Activated naive CD8-positive, alpha-beta T cell (primary cell): ENCODE data around the gene BID.
A peak's percentile ranks its signal among the peaks of the same experiment; 100 is the strongest.
"Not testable (repeated sequence)": the region's sequence is repeated elsewhere in the genome, so short reads cannot be mapped to it uniquely, and the experiment has no call there.

ENCODE experiments used
- H3K27ac Mint-ChIP-seq: one replicate; pipeline ENCODE4 v1.8.0; 2021; ENCODE audit warnings: mixed read lengths
- H3K27me3 Mint-ChIP-seq: one replicate; pipeline ENCODE4 v1.8.0; 2021; ENCODE audit warnings: mixed read lengths
- H3K36me3 Mint-ChIP-seq: one replicate; pipeline ENCODE4 v1.8.0; 2021; ENCODE audit warnings: mixed read lengths
- H3K4me1 Mint-ChIP-seq: one replicate; pipeline ENCODE4 v1.8.0; 2021; ENCODE audit warnings: low read depth, mixed read lengths
- H3K4me3 Mint-ChIP-seq: one replicate; pipeline ENCODE4 v1.8.0; 2021; ENCODE audit warnings: mild to moderate bottlenecking, mixed read lengths
- H3K9me3 Mint-ChIP-seq: one replicate; pipeline ENCODE4 v1.8.0; 2021; ENCODE audit warnings: low read depth, mixed read lengths

BID gene

GRCh38 chr22:17772249-17772957, 1.9 kb downstream of the BID start:
- Mint-ChIP-seq H3K36me3 (peaks cover 2% of the 10 kb centered on the region), H3K4me1 (peaks cover 65% of the 10 kb centered on the region), H3K9me3 (no peaks in the 10 kb centered on the region), H3K27ac (peak overlapping the region; percentile 19), H3K27me3 (no peaks in the 10 kb centered on the region), H3K4me3 (peak overlapping the region; percentile 84)

- Mint-ChIP-seq H3K4me1 (peaks cover 56% of the 10 kb centered on the region), H3K9me3 (no peaks in the 10 kb centered on the region), H3K27me3 (no peaks in the 10 kb centered on the region), H3K4me3 (peak overlapping the region; percentile 23), H3K27ac (peak overlapping the region; percentile 64), H3K36me3 (peaks cover 2% of the 10 kb centered on the region)
These were observed 3.8 kb downstream of the BID start for GRCh38 chr22:17770180-17771077.

GRCh38 chr22:17769716-17770082, 4.6 kb downstream of the BID start:
- H3K27ac Mint-ChIP-seq: no peak overlapping the region
- H3K36me3 Mint-ChIP-seq: peaks cover 2% of the 10 kb centered on the region
- H3K4me1 Mint-ChIP-seq: peaks cover 56% of the 10 kb centered on the region

GRCh38 chr22:17769013-17769715, 5.1 kb downstream of the BID start:
- Mint-ChIP-seq H3K36me3 (peaks cover 2% of the 10 kb centered on the region), H3K4me1 (peaks cover 61% of the 10 kb centered on the region), H3K27ac (no peak overlapping the region), H3K27me3 (no peaks in the 10 kb centered on the region), H3K9me3 (no peaks in the 10 kb centered on the region), H3K4me3 (no peak overlapping the region)

More at GRCh38 chr22:17769716-17770082, 4.6 kb downstream of the BID start:
- Mint-ChIP-seq H3K4me3 (no peak overlapping the region), H3K27me3 (no peaks in the 10 kb centered on the region), H3K9me3 (no peaks in the 10 kb centered on the region)

- Mint-ChIP-seq H3K9me3 (no peaks in the 10 kb centered on the region), H3K27me3 (no peaks in the 10 kb centered on the region), H3K4me1 (peaks cover 54% of the 10 kb centered on the region), H3K36me3 (peaks cover 2% of the 10 kb centered on the region), H3K4me3 (peak overlapping the region; percentile 78), H3K27ac (peak overlapping the region; percentile 85)
These were observed 6.8 kb downstream of the BID start for GRCh38 chr22:17767233-17768065.

- not testable (repeated sequence) for H3K27ac Mint-ChIP-seq, H3K36me3 Mint-ChIP-seq, H3K9me3 Mint-ChIP-seq, H3K4me3 Mint-ChIP-seq, H3K27me3 Mint-ChIP-seq
- peaks cover 47% of the 10 kb centered on the region for H3K4me1 Mint-ChIP-seq
These were observed 9.4 kb downstream of the BID start for GRCh38 chr22:17764852-17765251.

GRCh38 chr22:17764036-17764435, 10.2 kb downstream of the BID start:
- Mint-ChIP-seq H3K27ac (no peak overlapping the region), H3K27me3 (no peaks in the 10 kb centered on the region), H3K9me3 (no peaks in the 10 kb centered on the region), H3K4me1 (peaks cover 43% of the 10 kb centered on the region), H3K4me3 (no peak overlapping the region), H3K36me3 (no peaks in the 10 kb centered on the region)

GRCh38 chr22:17763442-17763841, 10.8 kb downstream of the BID start:
- not testable (repeated sequence) for H3K27me3 Mint-ChIP-seq, H3K27ac Mint-ChIP-seq, H3K9me3 Mint-ChIP-seq, H3K36me3 Mint-ChIP-seq, H3K4me3 Mint-ChIP-seq
- peaks cover 46% of the 10 kb centered on the region for H3K4me1 Mint-ChIP-seq

GRCh38 chr22:17761138-17761488, 13.2 kb downstream of the BID start:
- Mint-ChIP-seq H3K27me3 (no peaks in the 10 kb centered on the region), H3K36me3 (no peaks in the 10 kb centered on the region), H3K27ac (no peak overlapping the region), H3K4me3 (no peak overlapping the region), H3K4me1 (peaks cover 37% of the 10 kb centered on the region), H3K9me3 (no peaks in the 10 kb centered on the region)

GRCh38 chr22:17754233-17754925, 19.9 kb downstream of the BID start:
- Mint-ChIP-seq H3K27me3 (no peaks in the 10 kb centered on the region), H3K4me3 (no peak overlapping the region), H3K36me3 (no peaks in the 10 kb centered on the region), H3K4me1 (peaks cover 11% of the 10 kb centered on the region), H3K9me3 (no peaks in the 10 kb centered on the region), H3K27ac (no peak overlapping the region)

GRCh38 chr22:17753401-17753989, 20.8 kb downstream of the BID start:
- Mint-ChIP-seq H3K9me3 (no peaks in the 10 kb centered on the region), H3K36me3 (no peaks in the 10 kb centered on the region), H3K27me3 (no peaks in the 10 kb centered on the region), H3K27ac (no peak overlapping the region), H3K4me1 (peaks cover 9% of the 10 kb centered on the region), H3K4me3 (no peak overlapping the region)

- Mint-ChIP-seq H3K9me3 (no peaks in the 10 kb centered on the region), H3K27me3 (no peaks in the 10 kb centered on the region), H3K36me3 (no peaks in the 10 kb centered on the region), H3K4me1 (peaks cover 7% of the 10 kb centered on the region), H3K4me3 (no peak overlapping the region), H3K27ac (no peak overlapping the region)
These were observed 22.7 kb downstream of the BID start for GRCh38 chr22:17751596-17751995.

- H3K4me1 Mint-ChIP-seq: peaks cover 7% of the 10 kb centered on the region
- no peak overlapping the region for H3K27ac Mint-ChIP-seq
- no peak overlapping the region for H3K4me3 Mint-ChIP-seq
- H3K27me3 Mint-ChIP-seq: no peaks in the 10 kb centered on the region
- H3K36me3 Mint-ChIP-seq: no peaks in the 10 kb centered on the region
- H3K9me3 Mint-ChIP-seq: no peaks in the 10 kb centered on the region
These were observed 24.5 kb downstream of the BID start for GRCh38 chr22:17749605-17750395.
